Astrocyte (in vitro differentiated cells and primary cell): ENCODE data around the gene BARX1. TPM values are rescaled to one million over a fixed set of nuclear protein-coding genes. Genes with fewer than 3 reads are reported as not detected.
A peak's percentile ranks its signal among the peaks of the same experiment; 100 is the strongest.

Experiments
- DNase-seq: peaks from one replicate; pipeline ENCODE4 v3.0.0-alpha.2; 2010; ENCODE audit warnings: low read depth
- FAIRE-seq: peaks from 2 replicates; lab custom pipeline; 2011; peaks lifted over from hg19 to GRCh38; lab: Jason Lieb, UNC
- H2AFZ ChIP-seq: 2 replicates; pipeline ENCODE4 v1.6.0; 2012; ENCODE audit warnings: low read depth, low read length, inconsistent platforms
- H3K27ac ChIP-seq: 2 replicates; pipeline ENCODE4 v1.5.1; 2011; ENCODE audit warnings: low read depth, low read length, inconsistent platforms
- H3K27me3 ChIP-seq: 2 replicates; pipeline ENCODE4 v1.6.0; 2011; ENCODE audit warnings: low read length, inconsistent platforms; ENCODE audit not compliant: insufficient read depth
- H3K36me3 ChIP-seq: 2 replicates; pipeline ENCODE4 v1.5.1; 2011; ENCODE audit warnings: low read length, inconsistent platforms; ENCODE audit not compliant: insufficient read depth
- H3K4me1 ChIP-seq: 2 replicates; pipeline ENCODE4 v1.5.1; 2011; ENCODE audit warnings: low read length, inconsistent platforms; ENCODE audit not compliant: insufficient read depth
- H3K4me2 ChIP-seq: 2 replicates; pipeline ENCODE4 v1.6.0; 2012; ENCODE audit warnings: low read length, inconsistent platforms
- H3K4me3 ChIP-seq: 2 replicates; pipeline ENCODE4 v1.5.1; 2011; ENCODE audit warnings: low read depth, mild to moderate bottlenecking, low read length, inconsistent platforms; ENCODE audit not compliant: insufficient read depth
- H3K79me2 ChIP-seq: 2 replicates; pipeline ENCODE4 v1.6.0; 2012; ENCODE audit warnings: mild to moderate bottlenecking, low read length, inconsistent platforms; ENCODE audit not compliant: insufficient read depth
- H3K9ac ChIP-seq: 2 replicates; pipeline ENCODE4 v1.6.0; 2012; ENCODE audit warnings: mild to moderate bottlenecking, low read length, inconsistent platforms
- H3K9me3 ChIP-seq: 2 replicates; pipeline ENCODE4 v1.5.1; 2012; ENCODE audit warnings: low read depth, mild to moderate bottlenecking, low read length, inconsistent platforms; ENCODE audit not compliant: insufficient read depth
- H4K20me1 ChIP-seq: 2 replicates; pipeline ENCODE4 v1.6.0; 2012; ENCODE audit warnings: low read length, inconsistent platforms; ENCODE audit not compliant: insufficient read depth
- H3K27ac Mint-ChIP-seq: one replicate; pipeline ENCODE4 v1.8.0; 2021; ENCODE audit warnings: mild to moderate bottlenecking, mixed read lengths; ENCODE audit not compliant: unreplicated experiment
- H3K27me3 Mint-ChIP-seq: one replicate; pipeline ENCODE4 v1.8.0; 2021; ENCODE audit warnings: low read depth, mixed read lengths; ENCODE audit not compliant: unreplicated experiment
- H3K36me3 Mint-ChIP-seq: one replicate; pipeline ENCODE4 v1.8.0; 2021; ENCODE audit warnings: low read depth, mixed read lengths; ENCODE audit not compliant: unreplicated experiment
- H3K4me1 Mint-ChIP-seq: one replicate; pipeline ENCODE4 v1.8.0; 2021; ENCODE audit warnings: low read depth, mixed read lengths; ENCODE audit not compliant: unreplicated experiment
- H3K4me3 Mint-ChIP-seq: one replicate; pipeline ENCODE4 v1.8.0; 2021; ENCODE audit warnings: mild to moderate bottlenecking, moderate library complexity, mixed read lengths; ENCODE audit not compliant: unreplicated experiment
- H3K9me3 Mint-ChIP-seq: one replicate; pipeline ENCODE4 v1.8.0; 2021; ENCODE audit warnings: mild to moderate bottlenecking, mixed read lengths; ENCODE audit not compliant: unreplicated experiment
- EZH2 ChIP-seq: IDR thresholded peaks from 2 replicates; pipeline ENCODE4 v1.6.1; 2012; ENCODE audit warnings: mild to moderate bottlenecking, low read length, inconsistent platforms; ENCODE audit not compliant: insufficient read depth
- total RNA-seq: library from RNA; stranded (reverse); gene quantifications from 2 replicates; pipeline ENCODE4 v1.2.1, GENCODE V29; 2021
- TF ChIP-seq, protein P1 (sequence below): IDR thresholded peaks from 2 replicates; pipeline ENCODE4 v1.5.1; 2011; ENCODE audit warnings: low read depth, mild to moderate bottlenecking, inconsistent platforms, low read length, moderate library complexity; ENCODE audit not compliant: insufficient read depth

Gene BARX1
- total RNA-seq, 1 donor from 2014 or later, result 0.73 TPM

DNA sequence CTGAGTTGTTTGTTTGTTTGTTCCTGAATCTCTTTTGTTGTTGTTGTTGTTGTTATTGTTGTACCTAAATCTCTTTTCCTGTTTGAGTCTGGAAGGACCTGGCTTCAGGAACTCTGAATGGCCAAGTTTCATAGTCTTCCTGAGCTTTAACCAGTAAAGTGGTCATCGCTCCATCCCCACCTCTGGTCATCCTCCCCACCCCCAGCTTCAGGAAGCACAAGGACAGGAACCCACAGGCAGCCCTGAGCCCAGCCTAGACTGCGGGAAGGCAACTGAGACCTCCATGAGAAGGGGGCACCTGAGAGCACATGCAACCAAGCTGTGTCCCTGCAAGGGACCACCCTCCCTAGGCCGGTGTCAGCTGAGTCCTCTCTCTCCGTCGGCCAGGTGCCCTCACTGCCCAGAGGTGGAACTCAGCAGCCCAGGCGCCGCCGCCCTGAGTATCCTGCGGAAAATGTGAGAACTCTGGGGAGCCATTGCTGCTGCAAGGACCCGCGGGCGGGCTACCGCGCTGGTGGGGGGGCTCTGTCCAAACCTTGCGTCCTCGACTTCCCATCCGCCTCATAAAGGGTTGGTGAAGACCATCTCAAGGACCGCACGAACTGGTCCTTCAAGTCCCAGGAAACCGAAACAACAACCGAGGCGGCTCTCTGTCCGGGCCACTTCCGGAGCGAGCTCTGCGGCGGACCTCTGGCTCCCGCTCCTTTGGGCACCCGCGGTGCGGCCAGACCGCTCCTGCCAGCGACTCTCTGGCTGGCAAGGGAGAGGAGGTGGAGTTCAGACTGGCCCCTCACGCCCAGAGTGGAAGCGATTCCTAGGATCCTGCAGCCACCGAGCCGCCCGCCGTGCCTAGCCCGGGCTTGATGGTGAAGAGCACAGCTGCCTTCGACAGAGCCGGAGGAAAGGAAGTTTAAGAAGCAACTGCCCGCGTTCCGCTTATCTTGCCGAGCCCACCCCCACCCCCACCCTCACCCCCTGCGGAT, 4.2 kb downstream of the BARX1 start:
- DNase-seq (no peak), FAIRE-seq (no peak)
- H3K36me3 Mint-ChIP-seq, result peaks cover 4% of the 10 kb centered on the region
- peaks cover 21% of the 10 kb centered on the region for H3K9me3 Mint-ChIP-seq
- Histone ChIP-seq H3K27me3 (peaks cover 91% of the 10 kb centered on the region), H3K4me3 (peak overlapping the region; percentile 48), H3K79me2 (no peaks in the 10 kb centered on the region), H4K20me1 (no peaks in the 10 kb centered on the region), H3K9me3 (peaks cover 12% of the 10 kb centered on the region), H3K27ac (no peak overlapping the region), H3K9ac (no peak overlapping the region), H2AFZ (peak overlapping the region; percentile 42), H3K4me2 (peak overlapping the region; percentile 85), H3K36me3 (no peaks in the 10 kb centered on the region), H3K4me1 (peaks cover 3% of the 10 kb centered on the region)
- TF ChIP-seq, protein P1, sequence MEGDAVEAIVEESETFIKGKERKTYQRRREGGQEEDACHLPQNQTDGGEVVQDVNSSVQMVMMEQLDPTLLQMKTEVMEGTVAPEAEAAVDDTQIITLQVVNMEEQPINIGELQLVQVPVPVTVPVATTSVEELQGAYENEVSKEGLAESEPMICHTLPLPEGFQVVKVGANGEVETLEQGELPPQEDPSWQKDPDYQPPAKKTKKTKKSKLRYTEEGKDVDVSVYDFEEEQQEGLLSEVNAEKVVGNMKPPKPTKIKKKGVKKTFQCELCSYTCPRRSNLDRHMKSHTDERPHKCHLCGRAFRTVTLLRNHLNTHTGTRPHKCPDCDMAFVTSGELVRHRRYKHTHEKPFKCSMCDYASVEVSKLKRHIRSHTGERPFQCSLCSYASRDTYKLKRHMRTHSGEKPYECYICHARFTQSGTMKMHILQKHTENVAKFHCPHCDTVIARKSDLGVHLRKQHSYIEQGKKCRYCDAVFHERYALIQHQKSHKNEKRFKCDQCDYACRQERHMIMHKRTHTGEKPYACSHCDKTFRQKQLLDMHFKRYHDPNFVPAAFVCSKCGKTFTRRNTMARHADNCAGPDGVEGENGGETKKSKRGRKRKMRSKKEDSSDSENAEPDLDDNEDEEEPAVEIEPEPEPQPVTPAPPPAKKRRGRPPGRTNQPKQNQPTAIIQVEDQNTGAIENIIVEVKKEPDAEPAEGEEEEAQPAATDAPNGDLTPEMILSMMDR, result no peak
- peak; percentile 93 for TF ChIP-seq EZH2
- peaks cover 3% of the 10 kb centered on the region for H3K4me1 Mint-ChIP-seq
- H3K27me3 Mint-ChIP-seq, result peaks cover 67% of the 10 kb centered on the region
- peak overlapping the region; percentile 41 for H3K27ac Mint-ChIP-seq
- H3K4me3 Mint-ChIP-seq, result no peak overlapping the region

DNA sequence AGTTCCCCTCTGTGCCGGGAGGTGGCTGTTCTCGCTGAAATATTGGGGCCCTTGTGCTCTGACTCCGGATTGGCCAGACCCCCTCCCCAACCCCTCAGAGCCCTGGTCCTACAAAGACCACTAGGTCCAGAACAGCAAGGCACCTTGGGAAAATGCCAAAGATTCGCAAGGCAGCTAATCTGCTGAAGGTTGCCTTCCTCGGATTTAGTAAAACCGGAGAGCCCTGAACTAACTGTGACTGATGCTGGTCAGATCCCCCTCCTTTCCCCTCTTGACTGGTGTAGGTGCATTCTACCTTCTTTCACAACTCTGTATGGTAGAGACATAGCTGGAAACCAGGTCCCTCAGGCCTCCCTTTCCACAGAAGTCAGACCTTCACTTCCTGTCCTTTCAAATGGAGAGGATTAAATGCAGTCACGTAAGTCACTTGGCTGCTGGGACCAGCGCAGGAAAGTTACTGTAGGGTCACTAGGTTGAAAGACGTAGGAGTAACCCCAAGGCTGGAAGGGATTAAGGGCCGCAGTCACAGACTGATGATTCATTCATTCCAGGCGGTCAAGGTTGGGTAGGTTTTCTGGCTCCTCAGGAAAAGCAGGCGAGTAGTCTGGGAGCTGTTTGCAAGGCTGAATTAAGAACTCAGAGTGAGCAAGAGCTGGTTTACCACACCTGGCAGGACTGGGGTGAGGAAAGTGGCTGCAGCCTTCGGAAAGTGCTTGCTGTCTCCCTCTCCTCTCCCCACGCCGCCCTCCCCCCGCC, 5.3 kb downstream of the BARX1 start:
- Histone ChIP-seq H4K20me1 (no peaks in the 10 kb centered on the region), H3K9ac (no peak overlapping the region), H2AFZ (no peak overlapping the region), H3K4me3 (no peak overlapping the region), H3K79me2 (no peaks in the 10 kb centered on the region), H3K9me3 (peaks cover 16% of the 10 kb centered on the region), H3K27me3 (peaks cover 96% of the 10 kb centered on the region), H3K36me3 (no peaks in the 10 kb centered on the region), H3K4me2 (no peak overlapping the region), H3K27ac (no peak overlapping the region), H3K4me1 (peaks cover 3% of the 10 kb centered on the region)
- FAIRE-seq (no peak), DNase-seq (no peak)
- peaks cover 22% of the 10 kb centered on the region for H3K9me3 Mint-ChIP-seq
- no peak overlapping the region for H3K27ac Mint-ChIP-seq
- H3K36me3 Mint-ChIP-seq, result peaks cover 2% of the 10 kb centered on the region
- H3K27me3 Mint-ChIP-seq, result peaks cover 71% of the 10 kb centered on the region
- TF ChIP-seq, protein P1, result no peak
- TF ChIP-seq EZH2, result peak; percentile 41
- no peak overlapping the region for H3K4me3 Mint-ChIP-seq
- peaks cover 3% of the 10 kb centered on the region for H3K4me1 Mint-ChIP-seq
